H1 (cell line): ENCODE data around the gene EFCAB6. TPM values are rescaled to one million over a fixed set of nuclear protein-coding genes. Genes with fewer than 3 reads are reported as not detected.

Experiments used
- ASH2L ChIP-seq: fragments of 200-600, 300-600 bp; sonication (generic); IDR thresholded peaks from one replicate; pipeline ENCODE4 v1.7.1; 2017; ENCODE audit warnings: low read length
- GABPA ChIP-seq: IDR thresholded peaks from 2 replicates; pipeline ENCODE4 v1.6.1; 2011; ENCODE audit warnings: mild to moderate bottlenecking, low read length, moderate library complexity, borderline replicate concordance; ENCODE audit not compliant: insufficient read depth
- KDM5A ChIP-seq: fragments of 200-600 bp; IDR thresholded peaks from 2 replicates; pipeline ENCODE4 v1.7.1; 2012; ENCODE audit warnings: mild to moderate bottlenecking, low read length, inconsistent platforms, mixed read lengths
- NRF1 ChIP-seq: IDR thresholded peaks from 2 replicates; pipeline ENCODE4 v1.6.1; 2011; ENCODE audit warnings: mild to moderate bottlenecking, low read depth, low read length, improper control_type of control experiment
- RBBP5 ChIP-seq: IDR thresholded peaks from 2 replicates; pipeline ENCODE4 v1.7.1; 2012; ENCODE audit warnings: low read depth, mild to moderate bottlenecking, inconsistent platforms, low read length, moderate library complexity, borderline replicate concordance
- RNF2 ChIP-seq: fragments of 200-900, 300-1000 bp; sonication (generic); IDR thresholded peaks from 2 replicates; pipeline ENCODE4 v1.7.1; 2016; ENCODE audit warnings: borderline replicate concordance, low read depth, mild to moderate bottlenecking, antibody characterized with exemption, low read length; ENCODE audit not compliant: poor library complexity, severe bottlenecking; ENCODE audit errors: missing control alignments
- TBP ChIP-seq: IDR thresholded peaks from 2 replicates; pipeline ENCODE4 v1.6.1; 2011; ENCODE audit warnings: low read depth, low read length, improper control_type of control experiment
- YY1 ChIP-seq: IDR thresholded peaks from 2 replicates; pipeline ENCODE4 v1.6.1; 2011; ENCODE audit warnings: low read depth, mild to moderate bottlenecking, low read length
- ZNF274 ChIP-seq: IDR thresholded peaks from 2 replicates; pipeline ENCODE4 v1.7.0; 2012; ENCODE audit warnings: low read length, borderline replicate concordance; ENCODE audit errors: extremely low read depth
- polyA plus RNA-seq, 7 experiments: library from polyadenylated mRNA; depleted of rRNA in 3 of 7; stranded (reverse) in 5 of 7; unstranded in 2 of 7; fragments of >200 nt in 5 of 7; fragments of 200-250 nt in 2 of 7; gene quantifications; 1 replicate in 5 of 7; 2 replicates in 1 of 7; 4 replicates in 1 of 7; pipeline versions ENCODE4 v1.2.1 to v1.2.3, GENCODE V29; 2011 to 2013; ENCODE audit warnings: missing spikeins in 2 of 7, mixed read lengths in 2 of 7
- total RNA-seq: library from RNA; stranded (reverse); fragmentation: NEBNext Ultra II Directional; extraction: Animal tissue kit (Norgen Biotek cat#: 25700); gene quantifications from 2 replicates; pipeline ENCODE4 v1.2.1, GENCODE V29; 2021
- TF ChIP-seq, protein P1 (sequence below): fragments of 300-600 bp; sonication (generic); IDR thresholded peaks from 2 replicates; pipeline ENCODE4 v1.7.1; 2012; ENCODE audit warnings: low read length, moderate library complexity, mild to moderate bottlenecking, inconsistent platforms; ENCODE audit not compliant: insufficient replicate concordance
- TF ChIP-seq, protein P2 (sequence below): IDR thresholded peaks from 2 replicates; pipeline ENCODE4 v1.6.1; 2011; ENCODE audit warnings: low read depth, mild to moderate bottlenecking, low read length; ENCODE audit not compliant: insufficient read depth

EFCAB6 gene
- total and polyA plus RNA-seq, 2 of the 8 experiments (the other 6 are each of a cell fraction or from before 2014, with no cell fraction given), result 0.32 to 1.7 TPM

DNA sequence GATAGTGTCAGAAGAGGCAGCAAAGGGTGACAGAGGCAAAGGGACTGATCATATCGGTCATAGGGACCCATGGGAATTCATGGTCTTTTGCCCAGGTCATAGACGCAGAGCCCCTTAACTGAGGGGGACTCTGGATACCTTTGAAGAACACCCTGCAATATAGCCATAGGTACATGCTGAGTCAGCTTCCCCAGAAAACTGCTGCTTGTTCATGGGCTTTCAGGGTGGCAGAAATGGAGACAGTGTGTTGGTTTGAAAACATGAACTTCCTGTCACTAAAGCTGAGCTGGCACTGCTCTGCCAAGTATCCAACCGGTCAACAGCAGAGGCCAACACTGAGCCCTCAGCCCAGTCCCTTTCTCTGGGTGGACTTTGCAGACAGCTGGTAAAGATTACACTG, 114.2 kb downstream of the EFCAB6 start (continued):
- TF ChIP-seq, protein P1, sequence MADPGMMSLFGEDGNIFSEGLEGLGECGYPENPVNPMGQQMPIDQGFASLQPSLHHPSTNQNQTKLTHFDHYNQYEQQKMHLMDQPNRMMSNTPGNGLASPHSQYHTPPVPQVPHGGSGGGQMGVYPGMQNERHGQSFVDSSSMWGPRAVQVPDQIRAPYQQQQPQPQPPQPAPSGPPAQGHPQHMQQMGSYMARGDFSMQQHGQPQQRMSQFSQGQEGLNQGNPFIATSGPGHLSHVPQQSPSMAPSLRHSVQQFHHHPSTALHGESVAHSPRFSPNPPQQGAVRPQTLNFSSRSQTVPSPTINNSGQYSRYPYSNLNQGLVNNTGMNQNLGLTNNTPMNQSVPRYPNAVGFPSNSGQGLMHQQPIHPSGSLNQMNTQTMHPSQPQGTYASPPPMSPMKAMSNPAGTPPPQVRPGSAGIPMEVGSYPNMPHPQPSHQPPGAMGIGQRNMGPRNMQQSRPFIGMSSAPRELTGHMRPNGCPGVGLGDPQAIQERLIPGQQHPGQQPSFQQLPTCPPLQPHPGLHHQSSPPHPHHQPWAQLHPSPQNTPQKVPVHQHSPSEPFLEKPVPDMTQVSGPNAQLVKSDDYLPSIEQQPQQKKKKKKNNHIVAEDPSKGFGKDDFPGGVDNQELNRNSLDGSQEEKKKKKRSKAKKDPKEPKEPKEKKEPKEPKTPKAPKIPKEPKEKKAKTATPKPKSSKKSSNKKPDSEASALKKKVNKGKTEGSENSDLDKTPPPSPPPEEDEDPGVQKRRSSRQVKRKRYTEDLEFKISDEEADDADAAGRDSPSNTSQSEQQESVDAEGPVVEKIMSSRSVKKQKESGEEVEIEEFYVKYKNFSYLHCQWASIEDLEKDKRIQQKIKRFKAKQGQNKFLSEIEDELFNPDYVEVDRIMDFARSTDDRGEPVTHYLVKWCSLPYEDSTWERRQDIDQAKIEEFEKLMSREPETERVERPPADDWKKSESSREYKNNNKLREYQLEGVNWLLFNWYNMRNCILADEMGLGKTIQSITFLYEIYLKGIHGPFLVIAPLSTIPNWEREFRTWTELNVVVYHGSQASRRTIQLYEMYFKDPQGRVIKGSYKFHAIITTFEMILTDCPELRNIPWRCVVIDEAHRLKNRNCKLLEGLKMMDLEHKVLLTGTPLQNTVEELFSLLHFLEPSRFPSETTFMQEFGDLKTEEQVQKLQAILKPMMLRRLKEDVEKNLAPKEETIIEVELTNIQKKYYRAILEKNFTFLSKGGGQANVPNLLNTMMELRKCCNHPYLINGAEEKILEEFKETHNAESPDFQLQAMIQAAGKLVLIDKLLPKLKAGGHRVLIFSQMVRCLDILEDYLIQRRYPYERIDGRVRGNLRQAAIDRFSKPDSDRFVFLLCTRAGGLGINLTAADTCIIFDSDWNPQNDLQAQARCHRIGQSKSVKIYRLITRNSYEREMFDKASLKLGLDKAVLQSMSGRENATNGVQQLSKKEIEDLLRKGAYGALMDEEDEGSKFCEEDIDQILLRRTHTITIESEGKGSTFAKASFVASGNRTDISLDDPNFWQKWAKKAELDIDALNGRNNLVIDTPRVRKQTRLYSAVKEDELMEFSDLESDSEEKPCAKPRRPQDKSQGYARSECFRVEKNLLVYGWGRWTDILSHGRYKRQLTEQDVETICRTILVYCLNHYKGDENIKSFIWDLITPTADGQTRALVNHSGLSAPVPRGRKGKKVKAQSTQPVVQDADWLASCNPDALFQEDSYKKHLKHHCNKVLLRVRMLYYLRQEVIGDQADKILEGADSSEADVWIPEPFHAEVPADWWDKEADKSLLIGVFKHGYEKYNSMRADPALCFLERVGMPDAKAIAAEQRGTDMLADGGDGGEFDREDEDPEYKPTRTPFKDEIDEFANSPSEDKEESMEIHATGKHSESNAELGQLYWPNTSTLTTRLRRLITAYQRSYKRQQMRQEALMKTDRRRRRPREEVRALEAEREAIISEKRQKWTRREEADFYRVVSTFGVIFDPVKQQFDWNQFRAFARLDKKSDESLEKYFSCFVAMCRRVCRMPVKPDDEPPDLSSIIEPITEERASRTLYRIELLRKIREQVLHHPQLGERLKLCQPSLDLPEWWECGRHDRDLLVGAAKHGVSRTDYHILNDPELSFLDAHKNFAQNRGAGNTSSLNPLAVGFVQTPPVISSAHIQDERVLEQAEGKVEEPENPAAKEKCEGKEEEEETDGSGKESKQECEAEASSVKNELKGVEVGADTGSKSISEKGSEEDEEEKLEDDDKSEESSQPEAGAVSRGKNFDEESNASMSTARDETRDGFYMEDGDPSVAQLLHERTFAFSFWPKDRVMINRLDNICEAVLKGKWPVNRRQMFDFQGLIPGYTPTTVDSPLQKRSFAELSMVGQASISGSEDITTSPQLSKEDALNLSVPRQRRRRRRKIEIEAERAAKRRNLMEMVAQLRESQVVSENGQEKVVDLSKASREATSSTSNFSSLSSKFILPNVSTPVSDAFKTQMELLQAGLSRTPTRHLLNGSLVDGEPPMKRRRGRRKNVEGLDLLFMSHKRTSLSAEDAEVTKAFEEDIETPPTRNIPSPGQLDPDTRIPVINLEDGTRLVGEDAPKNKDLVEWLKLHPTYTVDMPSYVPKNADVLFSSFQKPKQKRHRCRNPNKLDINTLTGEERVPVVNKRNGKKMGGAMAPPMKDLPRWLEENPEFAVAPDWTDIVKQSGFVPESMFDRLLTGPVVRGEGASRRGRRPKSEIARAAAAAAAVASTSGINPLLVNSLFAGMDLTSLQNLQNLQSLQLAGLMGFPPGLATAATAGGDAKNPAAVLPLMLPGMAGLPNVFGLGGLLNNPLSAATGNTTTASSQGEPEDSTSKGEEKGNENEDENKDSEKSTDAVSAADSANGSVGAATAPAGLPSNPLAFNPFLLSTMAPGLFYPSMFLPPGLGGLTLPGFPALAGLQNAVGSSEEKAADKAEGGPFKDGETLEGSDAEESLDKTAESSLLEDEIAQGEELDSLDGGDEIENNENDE, result no peak
- TF ChIP-seq GABPA (no peak), RNF2 (no peak), ZNF274 (no peak), ASH2L (no peak), RBBP5 (no peak), KDM5A (no peak), NRF1 (no peak), YY1 (no peak), TBP (no peak)
- TF ChIP-seq, protein P2, sequence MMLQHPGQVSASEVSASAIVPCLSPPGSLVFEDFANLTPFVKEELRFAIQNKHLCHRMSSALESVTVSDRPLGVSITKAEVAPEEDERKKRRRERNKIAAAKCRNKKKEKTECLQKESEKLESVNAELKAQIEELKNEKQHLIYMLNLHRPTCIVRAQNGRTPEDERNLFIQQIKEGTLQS, result no peak
